ENCODE data around the gene ALX3.
"Not testable (repeated sequence)": the region's sequence is repeated elsewhere in the genome, so short reads cannot be mapped to it uniquely, and the experiment has no call there.

The ALX3 gene

DNA sequence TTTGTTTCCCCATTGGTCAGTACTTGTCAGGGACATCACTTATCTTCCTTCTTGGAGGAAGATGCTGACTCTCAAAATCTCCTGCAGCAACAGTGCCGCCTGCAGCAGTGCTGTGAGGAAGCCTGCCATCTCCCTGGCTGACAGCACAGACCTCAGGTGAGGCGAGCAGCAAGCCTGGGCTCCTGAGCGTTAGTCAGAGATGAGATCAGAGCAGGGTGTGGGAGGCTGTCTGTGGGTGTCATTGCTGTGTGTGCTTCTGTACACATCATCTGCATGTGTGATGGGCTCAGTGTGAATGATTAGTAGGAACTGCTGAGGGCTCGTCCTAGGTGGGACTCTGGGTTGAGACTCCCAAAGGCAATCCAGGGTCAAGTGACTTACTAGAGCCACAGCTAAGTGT, 29.9 kb downstream of the ALX3 start:
- FAIRE-seq, result no peak

DNA sequence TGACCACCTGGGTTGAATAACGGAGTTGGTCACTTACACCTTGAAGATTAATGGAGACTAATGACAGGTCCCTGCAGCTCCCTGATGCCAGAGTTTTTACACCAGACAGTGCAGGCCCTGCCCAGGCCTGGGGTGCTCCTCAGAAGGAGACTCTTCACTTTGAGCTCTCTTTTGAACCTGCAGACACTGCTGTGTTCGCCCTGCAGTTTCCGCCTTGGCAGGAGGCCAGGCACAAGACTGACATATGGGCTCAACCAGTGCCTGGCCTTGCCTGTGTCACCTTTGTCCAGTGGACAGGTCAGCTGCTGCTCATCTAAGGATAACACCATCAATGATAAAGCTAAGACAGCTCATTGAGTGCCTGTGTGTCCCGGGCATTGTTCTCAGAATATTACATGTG, 30.8 kb downstream of the ALX3 start:
- no peak for FAIRE-seq

DNA sequence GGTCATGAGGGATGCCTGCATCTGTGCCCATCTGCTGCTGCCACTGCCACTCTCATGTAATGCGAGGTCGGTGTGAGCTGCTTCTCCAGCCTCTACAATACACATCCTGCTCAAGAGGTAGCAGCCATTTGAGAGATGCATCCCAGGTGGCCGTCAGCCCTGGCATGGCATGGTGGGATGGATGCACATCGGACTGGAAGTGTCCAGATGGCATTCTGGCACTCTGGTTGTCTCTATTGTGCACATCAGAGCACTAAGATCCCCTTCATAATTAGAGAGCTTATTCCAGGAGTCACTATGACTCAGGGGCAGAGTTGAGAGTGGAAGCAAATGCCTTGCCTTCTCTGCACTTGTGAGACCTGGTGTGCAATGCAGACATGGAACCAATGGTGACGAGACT, 32.2 kb downstream of the ALX3 start:
- no peak for FAIRE-seq

DNA sequence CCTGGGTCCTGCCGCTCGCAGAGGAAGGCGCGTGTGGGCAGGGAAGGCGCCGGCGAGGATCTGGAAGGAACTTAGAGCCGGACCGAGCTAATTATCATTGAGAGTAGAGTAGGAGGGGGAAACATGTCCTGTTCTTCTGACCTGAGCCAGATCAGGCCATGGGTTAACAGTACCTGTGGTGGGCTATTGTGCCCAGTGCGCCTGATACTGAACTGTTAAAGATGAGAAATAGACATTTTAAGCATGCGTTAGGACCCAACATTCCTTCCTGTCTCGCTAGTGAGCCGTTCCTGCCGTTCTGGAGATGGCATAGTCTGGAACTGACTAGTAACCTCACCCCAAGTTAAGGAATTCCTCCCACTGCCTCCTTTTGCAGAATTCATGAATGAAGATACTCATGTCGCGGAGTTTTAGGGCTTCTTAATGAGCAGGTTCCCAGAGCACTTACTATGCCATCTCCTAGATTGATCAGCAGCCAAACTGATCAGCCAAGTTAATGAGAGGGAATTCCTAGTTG, 35.2 kb downstream of the ALX3 start:
- no peak for FAIRE-seq

DNA sequence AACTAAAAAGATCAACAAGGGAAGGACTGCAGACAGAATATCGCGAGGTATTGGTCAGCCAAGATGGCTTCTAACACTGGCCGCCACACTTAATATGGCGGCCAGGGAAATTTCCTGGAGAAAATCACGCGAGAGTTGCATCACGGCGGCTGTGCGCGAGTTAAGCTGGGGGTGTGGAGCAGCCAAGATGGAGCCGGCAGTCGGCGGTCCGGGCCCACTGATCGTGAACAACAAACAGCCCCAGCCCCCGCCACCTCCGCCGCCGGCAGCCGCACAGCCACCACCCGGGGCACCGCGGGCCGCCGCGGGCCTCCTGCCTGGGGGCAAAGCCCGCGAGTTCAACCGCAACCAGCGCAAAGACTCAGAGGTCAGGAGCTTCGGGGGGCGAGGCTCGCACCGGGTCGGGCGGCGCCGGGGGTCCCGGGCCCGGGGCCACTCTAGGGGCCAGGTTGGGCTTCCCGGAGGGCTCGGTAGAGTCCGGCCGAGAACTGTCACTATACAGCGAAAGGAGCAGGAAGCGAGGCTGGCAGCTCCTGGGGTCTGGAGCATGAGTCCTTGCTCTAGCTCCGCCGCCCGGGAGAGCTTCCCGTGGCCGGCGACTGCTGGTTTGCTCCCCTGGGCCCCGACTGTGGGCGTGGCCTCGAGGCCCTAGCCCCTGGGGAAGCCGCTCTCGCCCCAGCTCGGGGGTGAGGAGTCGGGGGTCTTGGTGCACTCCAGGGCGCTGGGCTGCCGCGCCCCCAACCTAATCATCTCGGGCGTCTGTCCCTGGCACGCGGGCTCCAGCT, 35.8 kb downstream of the ALX3 start, which contains the start of gene STRIP1:
STRIP1 (plus strand) TSS at position 174 of the 785 bp plus-strand sequence; CDS start at position 188, 14 bp downstream.
- FAIRE-seq, result no peak

DNA sequence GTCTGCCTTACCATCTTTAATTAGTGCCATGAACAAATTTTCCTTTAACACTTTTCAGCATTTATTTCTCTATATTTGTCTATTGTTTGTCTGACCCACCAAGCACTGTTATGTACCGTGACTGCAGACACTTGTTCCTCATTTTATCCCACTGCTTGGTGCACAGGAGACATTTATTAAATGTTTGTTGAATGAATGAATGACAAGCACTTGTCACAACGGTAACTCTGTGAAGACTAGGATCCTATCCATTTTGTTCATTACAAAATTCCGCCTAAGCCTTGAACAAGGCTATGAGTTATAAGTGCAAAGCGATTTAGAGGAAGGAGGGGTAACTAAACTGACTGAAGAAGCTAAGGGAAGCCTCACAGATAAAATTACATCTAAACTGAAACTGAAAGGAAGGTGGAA, 36.4 kb downstream of the ALX3 start:
- no peak for FAIRE-seq

DNA sequence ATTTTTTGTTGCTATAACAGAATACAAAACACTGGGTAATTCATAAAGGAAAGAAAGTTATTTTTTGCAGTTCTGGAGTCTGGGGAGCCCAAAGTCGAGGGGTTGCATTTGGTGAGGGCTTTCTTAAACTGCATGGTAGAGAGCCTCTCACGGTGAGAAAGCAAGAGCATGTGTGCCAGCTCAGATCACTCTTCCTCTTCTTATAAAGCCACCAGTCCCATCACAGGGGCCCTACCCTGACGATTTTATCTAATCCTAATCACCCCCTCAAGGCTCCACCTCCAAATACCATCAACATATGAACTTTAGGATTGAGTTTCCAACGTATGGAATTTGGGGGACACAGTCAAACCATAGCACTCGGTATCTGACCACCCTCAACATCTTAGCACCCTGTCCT, 37.1 kb downstream of the ALX3 start:
- no peak for FAIRE-seq

DNA sequence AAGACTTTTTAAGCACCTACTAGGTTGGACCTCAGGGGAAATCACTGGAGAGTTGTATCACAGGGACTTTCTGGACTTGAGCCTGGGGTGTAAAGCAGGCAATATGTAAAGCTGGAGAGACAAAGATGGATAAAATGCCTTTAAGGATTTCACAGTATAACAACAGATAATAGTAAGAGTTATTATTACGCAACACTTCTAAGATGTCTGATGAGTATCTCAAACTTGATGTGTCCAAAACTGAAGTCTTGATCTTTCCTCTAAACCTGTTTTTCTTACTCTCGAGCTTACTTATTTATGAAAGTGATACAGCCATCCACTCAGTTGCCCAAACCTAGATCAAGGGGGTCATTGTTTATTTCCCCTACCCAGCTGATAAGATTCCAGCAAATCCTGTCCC, 38.1 kb downstream of the ALX3 start:
- no peak for FAIRE-seq

DNA sequence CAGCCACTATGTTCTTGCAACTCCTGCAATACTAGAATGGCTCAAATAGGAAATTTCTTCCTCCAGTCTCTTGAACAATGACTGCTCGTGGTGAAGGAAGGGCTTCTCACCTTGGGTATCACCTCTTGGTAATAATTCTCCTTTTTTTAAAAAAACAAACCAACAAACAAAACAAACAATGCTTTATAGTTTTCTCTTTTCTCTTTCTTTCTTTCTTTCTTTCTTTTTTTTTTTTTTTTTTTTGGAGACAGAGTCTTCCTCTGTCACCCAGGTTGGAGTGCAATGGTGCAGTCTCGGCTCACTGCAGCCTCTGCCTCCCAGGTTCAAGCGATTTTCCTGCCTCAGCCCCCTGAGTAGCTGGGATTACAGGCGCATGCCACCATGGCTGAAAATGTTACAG, 39.8 kb downstream of the ALX3 start:
- FAIRE-seq, result not testable (repeated sequence)

DNA sequence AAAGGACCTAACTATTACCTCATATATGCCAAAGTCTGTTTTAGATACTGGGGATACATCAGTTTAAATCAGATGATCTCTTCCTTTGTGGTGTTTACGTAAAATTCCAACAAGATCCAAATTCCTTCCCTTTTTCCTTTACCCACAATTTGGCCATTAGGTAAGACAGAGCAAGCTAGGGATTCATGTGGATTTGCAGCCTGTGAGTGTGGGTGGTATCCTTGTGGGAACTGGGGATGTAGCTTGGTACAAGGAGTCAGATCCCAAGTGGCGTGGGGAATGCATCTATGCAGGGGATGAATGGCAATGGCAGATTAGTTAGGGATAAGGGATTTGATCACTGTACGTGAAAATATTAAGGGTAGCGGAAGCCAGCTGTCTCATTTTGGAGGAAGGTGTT, 45.9 kb downstream of the ALX3 start:
- FAIRE-seq, result no peak

DNA sequence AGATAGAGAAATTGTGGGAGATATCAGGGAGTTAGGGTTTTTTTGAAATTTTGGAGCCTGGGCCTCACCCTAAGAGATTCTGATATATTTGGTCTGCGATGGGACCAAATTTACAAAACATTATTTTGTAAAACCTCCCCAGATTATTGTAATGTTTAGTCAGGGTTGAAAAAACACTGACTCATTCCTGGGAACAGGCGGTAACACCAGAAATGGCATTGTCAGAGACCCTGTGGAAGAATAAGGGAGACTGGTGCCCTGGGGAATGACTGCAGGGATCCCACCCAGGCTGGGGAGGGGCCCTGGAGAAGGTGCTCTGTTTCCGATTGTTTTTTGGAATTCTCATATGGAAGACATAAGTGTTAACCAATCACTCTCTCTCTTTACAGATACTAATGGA, 49.2 kb downstream of the ALX3 start:
- no peak for FAIRE-seq

DNA sequence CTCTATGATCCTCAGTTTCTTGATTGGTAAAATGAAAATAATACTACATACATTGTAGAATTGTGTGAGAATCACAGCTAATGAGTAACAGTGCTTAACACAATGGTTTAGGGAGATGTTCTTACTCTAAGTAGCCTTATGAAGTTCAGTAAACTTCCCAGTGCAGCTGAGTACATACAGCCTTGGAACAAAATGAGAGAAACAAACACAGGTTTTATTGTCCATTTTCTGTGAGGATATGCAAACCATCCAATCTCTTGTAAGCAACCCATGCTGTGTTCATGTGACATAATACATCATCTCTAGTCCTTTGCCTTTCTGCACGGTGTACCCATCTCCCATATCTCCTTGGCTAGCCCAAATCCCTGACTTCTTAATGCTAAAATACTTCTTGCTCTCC, 50.7 kb downstream of the ALX3 start:
- no peak for FAIRE-seq

DNA sequence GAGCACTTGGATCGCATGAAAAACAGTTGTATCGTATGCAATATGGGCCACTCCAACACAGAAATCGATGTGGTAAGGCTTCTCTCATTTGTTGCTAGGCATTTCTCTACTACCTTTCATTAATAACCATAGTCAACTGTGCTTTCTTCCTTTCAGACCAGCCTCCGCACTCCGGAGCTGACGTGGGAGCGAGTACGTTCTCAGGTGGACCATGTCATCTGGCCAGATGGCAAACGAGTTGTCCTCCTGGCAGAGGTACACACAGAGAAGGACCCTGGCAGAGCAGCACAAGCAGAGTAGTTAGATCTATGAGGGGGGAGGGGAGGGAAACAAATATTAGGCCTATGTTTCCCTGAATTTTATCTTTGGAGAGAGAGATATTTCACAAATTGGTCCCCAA, 52.1 kb downstream of the ALX3 start:
- FAIRE-seq, result no peak

DNA sequence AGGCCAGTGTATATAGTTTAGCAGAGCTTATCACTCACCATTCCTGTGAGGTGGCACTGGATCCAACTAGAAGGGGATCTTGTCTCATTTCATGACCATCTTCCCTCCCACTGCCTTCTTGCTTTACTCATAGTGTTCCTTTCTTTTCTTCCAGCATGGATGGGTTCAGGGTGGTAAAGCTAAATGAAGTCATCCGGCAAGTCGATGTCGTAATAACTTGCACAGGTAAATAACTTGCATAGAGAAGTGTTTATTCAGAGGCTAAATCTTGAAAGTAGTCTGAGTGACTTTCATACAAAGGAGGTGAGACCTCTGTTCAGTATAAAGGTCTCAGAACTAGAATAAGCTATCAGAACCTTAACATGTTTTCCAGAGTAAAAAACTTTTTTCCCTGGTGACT, 52.7 kb downstream of the ALX3 start:
- no peak for FAIRE-seq

DNA sequence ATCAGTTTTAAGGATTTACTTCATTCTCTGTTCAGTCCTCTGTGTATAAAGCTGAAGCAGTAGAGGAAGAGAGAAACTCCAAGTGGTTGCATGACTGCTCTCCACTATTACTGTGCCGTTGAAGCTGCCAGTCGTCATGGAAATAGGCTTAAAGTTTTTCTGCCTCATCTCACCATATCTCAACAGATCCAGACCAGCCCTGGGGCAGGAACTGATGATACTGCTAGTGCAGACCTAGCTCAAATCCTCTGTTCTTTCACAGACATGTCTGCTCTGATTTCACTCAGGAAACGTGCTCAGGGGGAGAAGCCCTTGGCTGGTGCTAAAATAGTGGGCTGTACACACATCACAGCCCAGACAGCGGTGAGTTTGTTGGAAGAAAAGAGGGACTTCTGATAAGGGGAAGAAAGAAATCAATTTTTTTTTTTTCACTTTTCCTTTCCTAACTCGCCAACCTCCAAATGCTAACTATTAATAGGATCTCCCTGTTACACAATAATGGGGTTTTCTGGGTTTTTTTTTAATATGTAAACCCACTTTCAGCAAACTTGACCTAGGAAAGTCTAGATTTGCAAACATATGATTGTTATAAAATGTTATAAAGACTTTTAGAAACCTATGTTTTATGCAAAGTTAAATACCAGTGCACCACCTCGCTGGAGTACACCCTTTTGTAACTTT, 58.2 kb downstream of the ALX3 start:
- FAIRE-seq, result no peak

DNA sequence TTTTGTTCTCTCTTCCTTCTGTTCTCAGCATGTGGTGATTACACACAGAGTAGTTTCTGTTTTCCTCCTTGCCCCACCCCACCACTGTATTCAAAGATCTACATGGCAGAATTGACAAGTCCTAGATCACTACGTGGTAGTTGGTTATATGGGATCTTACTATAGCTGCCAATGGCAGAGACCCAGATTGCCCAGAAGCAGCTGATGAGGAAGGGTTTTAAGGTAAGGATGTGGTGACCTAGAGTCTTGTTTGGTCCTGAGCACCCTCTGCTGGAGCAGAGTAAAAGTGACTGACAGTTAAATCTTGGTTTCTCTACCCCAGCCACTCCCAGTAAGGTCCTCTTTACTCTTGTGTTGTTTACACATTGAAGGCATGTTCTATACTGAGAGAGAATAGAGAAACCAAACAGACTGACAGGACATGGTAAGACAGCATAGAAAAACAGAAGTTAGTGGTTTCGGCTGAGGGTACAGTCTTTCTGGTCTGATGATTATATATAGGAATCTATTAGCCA, 58.9 kb downstream of the ALX3 start:
- FAIRE-seq, result no peak
